Glomerular endothelial cell (primary cell): Measurements from ENCODE around the gene NUDT4B. TPM values are rescaled to one million over a fixed set of nuclear protein-coding genes. Genes with fewer than 3 reads are reported as not detected.
"Not testable (repeated sequence)": the region's sequence is repeated elsewhere in the genome, so short reads cannot be mapped to it uniquely, and the experiment has no call there.

Source experiments
- DNase-seq: peaks from one replicate; pipeline ENCODE4 v3.0.0-alpha.2; 2011; ENCODE audit warnings: low read depth, low spot score; ENCODE audit errors: extremely low read depth
- total RNA-seq: library from RNA; depleted of rRNA; stranded (reverse); fragments of >200 nt; gene quantifications from 2 replicates; pipeline ENCODE4 v1.2.3, GENCODE V29; 2015

Gene NUDT4B
- total RNA-seq, 1 donor from 2014 or later, result 46.7 TPM

DNA sequence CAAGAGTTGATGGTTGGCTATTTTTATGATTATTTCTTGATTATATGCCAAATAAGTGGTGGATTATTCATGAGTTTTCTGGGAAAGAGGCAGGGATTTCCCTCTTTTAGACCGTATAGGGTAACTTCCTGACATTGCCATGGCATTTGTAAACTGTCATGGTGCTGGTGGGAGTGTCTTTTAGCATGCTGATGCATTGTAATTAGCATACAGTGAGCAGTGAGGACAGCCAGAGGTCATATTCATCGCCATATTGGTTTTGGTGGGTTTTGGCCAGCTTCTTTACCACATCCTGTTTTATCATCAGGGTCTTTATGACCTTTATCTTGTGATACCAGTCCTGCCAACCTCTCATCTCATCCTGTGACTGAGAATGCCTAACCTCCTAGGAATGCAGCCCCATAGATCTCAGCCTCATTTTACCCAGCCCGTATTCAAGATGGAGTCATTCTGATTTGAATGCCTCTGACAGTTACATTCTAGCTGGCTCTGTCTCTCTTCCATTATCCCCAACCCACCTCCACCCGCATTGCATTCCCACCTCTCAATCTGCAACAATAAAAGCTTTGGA, 45.3 kb downstream of the NUDT4B start:
- not testable (repeated sequence) for DNase-seq

Other genes with a start within 250 kb of the NUDT4B start
- 7.7 and 15.9 TPM in 2 replicates for gene NBPF14, start 152.8 kb upstream of the NUDT4B start, total RNA-seq
- gene PDE4DIP, start 95.7 kb downstream of the NUDT4B start, total RNA-seq, result 23.5 and 28.9 TPM in 2 replicates